ENCODE data around the gene IQCE.
"Not testable (repeated sequence)": the region's sequence is repeated elsewhere in the genome, so short reads cannot be mapped to it uniquely, and the experiment has no call there.

Gene IQCE

DNA sequence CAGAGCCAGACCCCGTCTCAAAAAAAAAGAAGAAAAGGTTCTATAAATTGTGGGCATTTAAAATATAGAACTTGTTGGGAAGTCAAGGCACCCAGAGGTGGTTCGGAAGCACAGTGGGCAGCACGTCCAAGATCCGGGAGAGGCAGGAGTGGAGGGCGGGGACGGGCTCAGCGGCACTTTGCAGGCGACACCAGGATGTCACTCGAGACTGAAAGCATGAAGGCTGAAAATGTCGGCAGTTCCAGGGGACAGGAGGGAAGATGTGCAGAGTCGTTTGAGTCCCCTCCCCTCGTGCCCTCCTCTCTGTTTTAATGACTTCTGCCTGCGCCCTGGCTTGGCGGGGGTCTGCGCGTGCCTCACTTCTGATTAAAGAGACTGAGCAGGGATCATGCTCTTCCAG is 30.6 kb downstream of the IQCE start:
- no peak for DNase-seq (ENCODE audit: low spot score)
- TF ChIP-seq, protein P1, sequence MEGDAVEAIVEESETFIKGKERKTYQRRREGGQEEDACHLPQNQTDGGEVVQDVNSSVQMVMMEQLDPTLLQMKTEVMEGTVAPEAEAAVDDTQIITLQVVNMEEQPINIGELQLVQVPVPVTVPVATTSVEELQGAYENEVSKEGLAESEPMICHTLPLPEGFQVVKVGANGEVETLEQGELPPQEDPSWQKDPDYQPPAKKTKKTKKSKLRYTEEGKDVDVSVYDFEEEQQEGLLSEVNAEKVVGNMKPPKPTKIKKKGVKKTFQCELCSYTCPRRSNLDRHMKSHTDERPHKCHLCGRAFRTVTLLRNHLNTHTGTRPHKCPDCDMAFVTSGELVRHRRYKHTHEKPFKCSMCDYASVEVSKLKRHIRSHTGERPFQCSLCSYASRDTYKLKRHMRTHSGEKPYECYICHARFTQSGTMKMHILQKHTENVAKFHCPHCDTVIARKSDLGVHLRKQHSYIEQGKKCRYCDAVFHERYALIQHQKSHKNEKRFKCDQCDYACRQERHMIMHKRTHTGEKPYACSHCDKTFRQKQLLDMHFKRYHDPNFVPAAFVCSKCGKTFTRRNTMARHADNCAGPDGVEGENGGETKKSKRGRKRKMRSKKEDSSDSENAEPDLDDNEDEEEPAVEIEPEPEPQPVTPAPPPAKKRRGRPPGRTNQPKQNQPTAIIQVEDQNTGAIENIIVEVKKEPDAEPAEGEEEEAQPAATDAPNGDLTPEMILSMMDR (IDR thresholded peaks at IDR 0.05; ENCODE audit: extremely low read depth, missing control alignments) = no peak

DNA sequence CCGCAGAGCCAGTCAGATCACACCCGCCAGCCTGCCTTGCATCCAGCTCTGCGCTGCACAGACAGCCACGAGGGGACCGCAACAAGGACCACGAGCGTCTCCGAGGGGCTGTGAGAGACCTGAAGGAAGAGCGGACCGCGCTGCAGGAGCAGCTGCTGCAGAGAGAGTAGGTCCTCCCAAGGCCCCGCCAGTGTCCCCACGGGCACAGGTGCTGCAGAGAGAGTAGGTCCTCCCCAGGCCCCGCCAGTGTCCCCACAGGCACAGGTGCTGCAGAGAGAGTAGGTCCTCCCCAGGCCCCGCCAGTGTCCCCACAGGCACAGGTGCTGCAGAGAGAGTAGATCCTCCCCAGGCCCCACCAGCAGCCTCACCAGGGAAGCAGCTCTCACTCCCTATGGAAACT is 31.2 kb downstream of the IQCE start:
- not testable (repeated sequence) for DNase-seq (ENCODE audit: low spot score)

DNA sequence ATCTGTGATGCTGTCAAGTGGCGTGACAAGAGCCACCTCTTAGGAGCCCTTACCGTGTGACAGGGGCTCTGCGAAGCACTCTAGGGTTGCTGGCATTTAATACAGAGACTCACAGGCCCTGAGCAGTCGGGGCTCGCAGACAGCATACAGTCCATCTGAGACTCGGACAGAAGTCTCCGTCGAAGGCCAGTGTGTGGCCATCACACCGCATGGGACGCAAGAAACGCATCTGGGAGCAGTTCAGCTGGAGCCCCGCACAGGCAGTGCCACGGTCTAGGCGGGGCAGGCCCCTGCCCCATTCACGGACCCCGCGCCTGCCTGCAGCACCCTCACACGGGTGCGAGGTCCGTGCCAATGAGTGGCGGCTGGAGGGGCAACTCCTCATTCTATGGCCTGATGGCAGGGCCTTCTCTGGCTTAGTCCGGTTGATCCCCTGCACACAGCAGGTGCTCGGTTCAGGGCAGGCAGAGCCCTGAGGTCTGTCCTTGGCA is 33.6 kb downstream of the IQCE start:
- TF ChIP-seq, protein P1 (IDR thresholded peaks at IDR 0.05; ENCODE audit: extremely low read depth, missing control alignments) = no peak
- no peak for DNase-seq (ENCODE audit: low spot score)

DNA sequence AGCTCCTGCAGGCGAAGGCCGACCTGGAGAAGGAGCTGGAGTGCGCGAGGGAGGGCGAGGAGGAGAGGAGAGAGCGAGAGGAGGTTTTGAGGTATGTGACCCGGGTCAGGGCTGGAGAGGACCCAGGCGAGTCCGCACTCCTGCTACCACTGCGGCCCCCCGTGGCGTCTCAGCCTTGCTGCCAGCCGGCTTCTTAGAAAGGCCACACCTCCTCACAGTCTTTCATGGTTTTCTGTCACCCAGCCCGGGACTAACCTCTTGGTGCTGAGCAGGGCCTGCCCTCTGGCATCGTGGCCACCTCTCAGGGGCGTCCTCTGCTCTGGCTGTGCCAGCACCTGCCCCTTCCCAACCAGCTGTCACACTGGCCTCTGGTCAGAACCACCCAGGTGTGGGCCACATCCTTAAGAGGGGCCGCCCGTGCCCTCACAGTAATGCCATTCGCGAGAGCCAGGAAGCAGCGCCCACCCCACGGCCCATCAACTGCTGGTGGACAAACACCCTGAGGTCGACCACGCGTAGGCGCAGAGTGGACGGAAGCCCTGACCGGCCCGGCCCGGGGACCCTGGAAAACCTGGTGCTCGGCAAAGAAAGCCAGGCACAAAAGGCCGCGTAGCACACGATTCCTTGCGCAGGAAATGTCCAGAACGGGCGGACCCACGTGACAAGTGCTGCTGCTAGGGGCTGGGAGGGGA is 34.4 kb downstream of the IQCE start:
- TF ChIP-seq, protein P1 (IDR thresholded peaks at IDR 0.05; ENCODE audit: extremely low read depth, missing control alignments) = no peak
- DNase-seq (ENCODE audit: low spot score) = no peak

DNA sequence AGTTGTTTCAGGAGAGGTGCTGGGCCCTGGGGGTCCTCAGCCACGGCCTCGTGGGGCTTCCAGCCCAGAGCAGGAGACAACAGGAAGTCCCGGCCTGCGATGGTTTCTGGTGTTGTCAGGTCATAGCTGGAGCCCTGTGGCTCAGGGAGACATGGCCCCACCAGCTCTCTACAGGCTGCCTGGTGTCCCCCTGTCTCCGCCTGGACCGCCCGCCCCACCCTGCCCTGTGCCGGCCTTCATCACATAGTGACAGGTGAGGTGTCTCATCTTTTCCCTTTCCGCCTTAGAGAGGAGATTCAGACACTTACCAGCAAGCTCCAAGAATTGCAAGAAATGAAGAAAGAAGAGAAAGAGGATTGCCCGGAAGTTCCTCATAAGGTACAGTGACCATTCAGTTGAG is 35.8 kb downstream of the IQCE start:
- DNase-seq (ENCODE audit: low spot score) = no peak
- TF ChIP-seq, protein P1 (IDR thresholded peaks at IDR 0.05; ENCODE audit: extremely low read depth, missing control alignments) = no peak

DNA sequence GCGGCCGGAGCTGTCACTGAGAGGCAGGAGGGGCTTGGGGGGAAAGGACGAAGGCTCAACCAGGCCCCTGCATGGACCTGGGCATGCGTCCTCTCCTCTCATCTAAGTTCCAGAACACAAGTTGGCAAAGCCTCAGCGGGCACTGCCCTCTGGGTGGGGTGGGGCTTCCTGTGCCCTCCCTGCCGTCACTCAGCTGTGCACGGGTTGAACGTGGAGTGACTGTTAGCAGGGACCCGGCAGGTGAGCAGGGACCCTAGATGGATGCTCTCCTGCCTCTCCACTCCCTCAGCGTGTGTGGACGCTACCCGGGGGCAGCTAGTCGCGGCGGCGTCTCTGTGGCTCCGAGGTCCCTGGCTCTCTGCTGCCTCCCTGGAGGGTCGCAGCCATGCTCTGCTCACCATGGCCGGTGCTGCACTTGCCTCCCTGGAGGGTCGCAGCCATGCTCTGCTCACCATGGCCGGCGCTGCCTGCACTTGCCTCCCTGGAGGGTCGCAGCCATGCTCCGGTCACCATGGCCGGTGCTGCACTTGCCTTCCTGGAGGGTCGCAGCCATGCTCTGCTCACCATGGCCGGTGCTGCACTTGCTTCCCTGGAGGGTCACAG is 36.6 kb downstream of the IQCE start:
- TF ChIP-seq, protein P1 (IDR thresholded peaks at IDR 0.05; ENCODE audit: extremely low read depth, missing control alignments) = no peak
- no peak for DNase-seq (ENCODE audit: low spot score)

DNA sequence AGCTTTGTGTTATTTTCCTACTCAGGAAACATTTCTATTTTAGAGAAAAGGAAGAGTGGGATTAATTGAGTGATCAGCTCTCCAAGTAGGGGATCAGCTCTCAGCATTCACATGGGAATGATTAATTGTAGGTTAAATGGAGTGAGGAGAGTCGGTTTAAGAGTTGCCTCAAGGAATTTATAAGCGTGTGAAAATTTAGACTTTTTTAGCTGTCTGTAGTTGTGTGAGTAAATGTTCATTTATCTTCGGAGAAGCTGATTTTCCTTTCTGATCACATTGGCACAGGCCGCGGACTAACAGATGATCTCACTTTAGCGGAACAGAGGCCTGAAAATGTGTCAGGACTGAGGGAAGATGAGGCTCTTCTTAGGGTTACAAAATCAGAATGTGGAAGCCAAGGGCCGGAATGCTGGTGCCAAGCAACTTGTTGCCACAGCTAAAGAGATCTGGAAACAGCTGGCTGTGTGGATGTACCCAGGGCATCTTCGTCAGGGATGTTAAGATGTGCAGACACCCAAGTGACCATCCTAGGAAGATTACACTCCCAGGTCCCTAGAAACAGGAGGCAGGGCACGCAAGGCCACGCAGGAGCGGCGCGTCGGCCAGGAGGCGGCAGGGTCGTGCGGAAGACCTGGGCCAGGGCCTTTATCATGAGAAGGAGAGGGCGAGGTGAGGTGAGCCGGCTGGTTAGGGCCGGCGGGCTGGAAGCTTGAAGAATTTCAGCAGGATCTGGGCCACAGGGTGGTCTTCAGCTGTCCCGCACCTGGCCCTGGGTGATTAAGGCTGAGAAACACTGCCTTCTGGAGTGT is 37.9 kb downstream of the IQCE start:
- TF ChIP-seq, protein P1 (IDR thresholded peaks at IDR 0.05; ENCODE audit: extremely low read depth, missing control alignments) = no peak
- no peak for DNase-seq (ENCODE audit: low spot score)

All from GM20000 (cell line).